Ovary (tissue), 9 donors: ENCODE data around the gene LRP1. TPM values are rescaled to one million over a fixed set of nuclear protein-coding genes. Genes with fewer than 3 reads are reported as not detected.

Experiments used
- DNase-seq, 5 donors: peaks; one replicate each; pipeline ENCODE4 v3.0.0-alpha.2; 2019 to 2020
- H3K27ac ChIP-seq, 2 donors: fragments of 200-600 bp; one replicate each; pipeline versions ENCODE4 v1.5.1 to v1.8.0; 2019 to 2022
- H3K27me3 ChIP-seq: fragments of 200-600 bp; one replicate; pipeline ENCODE4 v1.8.0; 2022
- H3K36me3 ChIP-seq: fragments of 200-600 bp; sonication (generic); one replicate; pipeline ENCODE4 v1.5.1; 2019
- H3K4me1 ChIP-seq: one replicate; pipeline ENCODE4 v1.8.1; 2013; ENCODE audit warnings: mild to moderate bottlenecking, moderate library complexity; ENCODE audit not compliant: insufficient read depth
- H3K4me3 ChIP-seq: fragments of 200-600 bp; sonication (generic); one replicate; pipeline ENCODE4 v1.5.1; 2017
- H3K9me3 ChIP-seq, 2 donors: fragments of 200-600 bp in 1 of 2; sonication (generic) in 1 of 2; one replicate each; pipeline versions ENCODE4 v1.5.1 to v1.8.1; 2013 to 2019; ENCODE audit warnings: mild to moderate bottlenecking in 1 of 2, moderate library complexity in 1 of 2
- CTCF ChIP-seq, 3 donors: fragments of 450-650 bp in 2 of 3; fragments of 200-600 bp in 1 of 3; IDR thresholded peaks; one replicate each; pipeline versions ENCODE4 v1.5.1 to v1.8.0; 2016 to 2022; ENCODE audit warnings: antibody characterized with exemption in 3 of 3, mild to moderate bottlenecking in 1 of 3
- EP300 ChIP-seq: sonication (generic); formaldehyde crosslinking; IDR thresholded peaks from one replicate; pipeline ENCODE4 v1.6.1; 2017; ENCODE audit warnings: antibody characterized with exemption
- POLR2A ChIP-seq: fragments of 450-650 bp; IDR thresholded peaks from one replicate; pipeline ENCODE4 v1.6.1; 2017; ENCODE audit warnings: antibody characterized with exemption, mild to moderate bottlenecking, moderate library complexity
- WGBS, 3 donors: extraction: QIAGEN DNeasy Blood & Tissue Kit in 1 of 3; methylation state at CpG; one replicate each; pipeline versions ENCODE4 v1.1.5 to v1.1.7; 2013 to 2017; 5-methylcytosine and 5-hydroxymethylcytosine counted together
- intact Hi-C, 4 donors: fragments of 100-400 bp; cut with DNase I; formaldehyde crosslinking; loops; one replicate each; pipeline versions ENCODE4 v1.11.0 to v1.15.1; 2022 to 2023
- polyA plus RNA-seq, 2 donors: library from polyadenylated mRNA; stranded (reverse); fragments of 200-250 nt in 1 of 2; fragments of 350-450 nt in 1 of 2; fragmentation: Illumina TruSeq in 1 of 2; extraction: RNeasy Lipid Tissue Mini Kit (QIAGEN cat#74804) in 1 of 2; gene quantifications; one replicate each; pipeline ENCODE4 v1.2.3, GENCODE V29; 2013 to 2014
- total RNA-seq, 7 donors: library from RNA; depleted of rRNA in 2 of 7; stranded (reverse); fragments of >200 nt in 2 of 7; fragmentation: NEBNext Ultra II Directional in 3 of 7; extraction: Animal tissue kit (Norgen Biotek cat#: 25700) in 3 of 7; gene quantifications; one replicate each; pipeline versions ENCODE4 v1.1.0 to v1.2.4, GENCODE V29; 2016 to 2023
- donor health status: DM: no; HTN: no; CAD: no; lungs with moderate emphysema.
- donor health status: DM: no; HTN: no; CAD: no.
- donor health status: Bipolar disorder and iron deficiency.
- donor health status: DM: yes; HTN: yes; CAD: no.
- donor health status: DM: no; HTN: no; CAD: no.
- donor health status: DM: yes; HTN: yes; CAD: no.

The LRP1 gene
- total and polyA plus RNA-seq, 9 donors = 76.4 to 640 (median 323) TPM

- TF ChIP-seq POLR2A (no peak), EP300 (no peak), CTCF (IDR thresholded peaks at IDR 0.05) (no peak)
- H3K27ac ChIP-seq = no peak overlapping the region
- intact Hi-C loops = no loop called here
- no peaks in the 10 kb centered on the region for H3K36me3 ChIP-seq
- no peak for DNase-seq
- H3K9me3 ChIP-seq = no peaks in the 10 kb centered on the region
- peaks cover 17% of the 10 kb centered on the region for H3K27me3 ChIP-seq
- WGBS, 3 donors = 64 to 73% (median 67%) methylated on average over 14 of the region's 14 CpGs
- H3K4me1 ChIP-seq = peaks cover 8% of the 10 kb centered on the region
- no peak overlapping the region for H3K4me3 ChIP-seq
Measured at GRCh38 chr12:57219205-57219992, 91.1 kb downstream of the LRP1 start.

GRCh38 chr12:57219993-57220754 lies 91.9 kb downstream of the LRP1 start:
- intact Hi-C loops = no loop called here
- peaks cover 20% of the 10 kb centered on the region for H3K27me3 ChIP-seq
- DNase-seq = no peak
- peaks cover 8% of the 10 kb centered on the region for H3K4me1 ChIP-seq
- no peak overlapping the region for H3K4me3 ChIP-seq
- no peaks in the 10 kb centered on the region for H3K36me3 ChIP-seq
- no peak for TF ChIP-seq POLR2A
- no peak for TF ChIP-seq CTCF (IDR thresholded peaks at IDR 0.05)
- TF ChIP-seq EP300 = no peak
- no peaks in the 10 kb centered on the region for H3K9me3 ChIP-seq
- H3K27ac ChIP-seq = no peak overlapping the region
- WGBS, 3 donors = 4 to 7% (median 6%) methylated on average over 36 to 38 of the region's 38 CpGs

- DNase-seq = no peak
- no peak overlapping the region for H3K27ac ChIP-seq
- peaks cover 8% of the 10 kb centered on the region for H3K4me1 ChIP-seq
- intact Hi-C loops = no loop called here
- no peak overlapping the region for H3K4me3 ChIP-seq
- no peaks in the 10 kb centered on the region for H3K36me3 ChIP-seq
- no peaks in the 10 kb centered on the region for H3K9me3 ChIP-seq
- TF ChIP-seq POLR2A (no peak), CTCF (IDR thresholded peaks at IDR 0.05) (no peak), EP300 (no peak)
- WGBS, 3 donors = 72 to 88% (median 86%) methylated on average over 1 of the region's 1 CpG
- peaks cover 20% of the 10 kb centered on the region for H3K27me3 ChIP-seq
Measured at GRCh38 chr12:57220770-57221168, 92.5 kb downstream of the LRP1 start.

- Histone ChIP-seq H3K9me3 (no peaks in the 10 kb centered on the region), H3K36me3 (no peaks in the 10 kb centered on the region), H3K27me3 (peaks cover 20% of the 10 kb centered on the region), H3K4me3 (no peak overlapping the region), H3K27ac (no peak overlapping the region), H3K4me1 (peaks cover 8% of the 10 kb centered on the region)
- intact Hi-C loops = no loop called here
- TF ChIP-seq POLR2A = no peak
- no peak for TF ChIP-seq CTCF (IDR thresholded peaks at IDR 0.05)
- TF ChIP-seq EP300 = no peak
- DNase-seq = no peak
- whole genome bisulfite sequencing, 3 donors = 14 to 30% (median 22%) methylated on average over 23 to 24 of the region's 24 CpGs
Measured at GRCh38 chr12:57221169-57221917, 93.1 kb downstream of the LRP1 start.
